GM23338 (cell line): ENCODE data around the gene MEN1.
A peak's percentile ranks its signal among the peaks of the same experiment; 100 is the strongest.

Experiments
- EZH2 ChIP-seq: fragments of 200-600 bp; sonication (generic); IDR thresholded peaks from one replicate; pipeline ENCODE4 v1.8.0; 2017; ENCODE audit warnings: antibody characterized with exemption, mild to moderate bottlenecking, low read depth; ENCODE audit not compliant: unreplicated experiment
- JUNB ChIP-seq: IDR thresholded peaks from one replicate; pipeline ENCODE4 v1.6.1; 2016; ENCODE audit warnings: antibody characterized with exemption; ENCODE audit not compliant: unreplicated experiment
- TF ChIP-seq, protein P1 (sequence below), 2 experiments: fragments of 200-600 bp in 1 of 2; sonication (generic) in 1 of 2; conservative IDR thresholded peaks; 2 replicates each; pipeline versions ENCODE4 v1.5.1 to v1.6.1; 2016 to 2017; ENCODE audit warnings: antibody characterized with exemption in 2 of 2, low read depth in 2 of 2, mild to moderate bottlenecking in 2 of 2, moderate library complexity in 1 of 2

DNA sequence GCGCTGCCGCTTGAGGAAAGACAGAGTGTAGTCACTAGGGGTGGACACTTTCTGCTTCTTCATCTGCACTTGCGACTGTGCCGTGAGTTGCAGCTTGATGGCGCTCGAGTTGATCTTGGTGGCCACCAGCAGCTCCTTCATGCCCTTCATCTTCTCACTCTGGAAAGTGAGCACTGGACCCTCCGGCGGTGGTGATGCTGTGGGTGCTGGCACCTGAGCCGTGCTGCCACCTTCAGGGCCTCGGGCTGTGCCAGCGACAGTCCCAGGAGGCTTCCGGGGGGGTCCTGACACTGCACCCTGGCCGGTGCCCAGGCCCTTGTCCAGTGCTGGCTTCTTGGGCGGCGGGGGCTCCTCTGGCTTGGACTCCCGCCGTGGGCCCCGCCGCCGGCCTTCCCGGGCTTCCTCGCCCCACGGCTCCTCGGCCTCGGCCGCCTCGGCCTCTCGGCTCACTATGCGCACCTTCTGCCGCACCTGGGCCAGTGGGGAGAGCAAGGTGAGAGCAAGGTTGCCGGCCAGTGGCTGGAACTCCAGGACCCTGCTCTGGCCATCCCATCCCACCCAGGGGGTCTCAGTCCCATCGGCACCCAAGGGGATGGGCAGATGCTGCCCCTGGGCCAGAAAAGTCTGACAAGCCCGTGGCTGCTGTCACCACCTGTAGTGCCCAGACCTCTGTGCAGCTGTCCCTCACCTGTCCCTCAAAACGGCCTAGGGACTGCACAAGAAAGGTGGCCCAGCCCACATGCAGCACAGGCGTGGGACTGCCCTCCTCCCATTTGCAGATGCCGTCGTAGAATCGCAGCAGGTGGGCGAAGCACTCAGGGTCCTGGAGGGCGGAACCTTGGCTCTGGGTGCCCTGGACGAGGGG lies 5.8 kb downstream of the MEN1 start:
- TF ChIP-seq, protein P1, sequence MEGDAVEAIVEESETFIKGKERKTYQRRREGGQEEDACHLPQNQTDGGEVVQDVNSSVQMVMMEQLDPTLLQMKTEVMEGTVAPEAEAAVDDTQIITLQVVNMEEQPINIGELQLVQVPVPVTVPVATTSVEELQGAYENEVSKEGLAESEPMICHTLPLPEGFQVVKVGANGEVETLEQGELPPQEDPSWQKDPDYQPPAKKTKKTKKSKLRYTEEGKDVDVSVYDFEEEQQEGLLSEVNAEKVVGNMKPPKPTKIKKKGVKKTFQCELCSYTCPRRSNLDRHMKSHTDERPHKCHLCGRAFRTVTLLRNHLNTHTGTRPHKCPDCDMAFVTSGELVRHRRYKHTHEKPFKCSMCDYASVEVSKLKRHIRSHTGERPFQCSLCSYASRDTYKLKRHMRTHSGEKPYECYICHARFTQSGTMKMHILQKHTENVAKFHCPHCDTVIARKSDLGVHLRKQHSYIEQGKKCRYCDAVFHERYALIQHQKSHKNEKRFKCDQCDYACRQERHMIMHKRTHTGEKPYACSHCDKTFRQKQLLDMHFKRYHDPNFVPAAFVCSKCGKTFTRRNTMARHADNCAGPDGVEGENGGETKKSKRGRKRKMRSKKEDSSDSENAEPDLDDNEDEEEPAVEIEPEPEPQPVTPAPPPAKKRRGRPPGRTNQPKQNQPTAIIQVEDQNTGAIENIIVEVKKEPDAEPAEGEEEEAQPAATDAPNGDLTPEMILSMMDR (conservative IDR thresholded peaks at IDR 0.05; ENCODE audit: low read depth in 2 of 2), result peak; percentile 36 to 59; a peak in 3 of 4 replicates
- TF ChIP-seq JUNB, result no peak
- TF ChIP-seq EZH2, result no peak
